Astrocyte (in vitro differentiated cells and primary cell): ENCODE measurements around the gene ENTPD2. TPM values are rescaled to one million over a fixed set of nuclear protein-coding genes. Genes with fewer than 3 reads are reported as not detected.

Source experiments
- DNase-seq: peaks from one replicate; pipeline ENCODE4 v3.0.0-alpha.2; 2010; ENCODE audit warnings: low read depth
- FAIRE-seq: peaks from 2 replicates; lab custom pipeline; 2011; peaks lifted over from hg19 to GRCh38; lab: Jason Lieb, UNC
- H2AFZ ChIP-seq: 2 replicates; pipeline ENCODE4 v1.6.0; 2012; ENCODE audit warnings: low read depth, low read length, inconsistent platforms
- H3K27ac ChIP-seq: 2 replicates; pipeline ENCODE4 v1.5.1; 2011; ENCODE audit warnings: low read depth, low read length, inconsistent platforms
- H3K27me3 ChIP-seq: 2 replicates; pipeline ENCODE4 v1.6.0; 2011; ENCODE audit warnings: low read length, inconsistent platforms; ENCODE audit not compliant: insufficient read depth
- H3K36me3 ChIP-seq: 2 replicates; pipeline ENCODE4 v1.5.1; 2011; ENCODE audit warnings: low read length, inconsistent platforms; ENCODE audit not compliant: insufficient read depth
- H3K4me1 ChIP-seq: 2 replicates; pipeline ENCODE4 v1.5.1; 2011; ENCODE audit warnings: low read length, inconsistent platforms; ENCODE audit not compliant: insufficient read depth
- H3K4me2 ChIP-seq: 2 replicates; pipeline ENCODE4 v1.6.0; 2012; ENCODE audit warnings: low read length, inconsistent platforms
- H3K4me3 ChIP-seq: 2 replicates; pipeline ENCODE4 v1.5.1; 2011; ENCODE audit warnings: low read depth, mild to moderate bottlenecking, low read length, inconsistent platforms; ENCODE audit not compliant: insufficient read depth
- H3K79me2 ChIP-seq: 2 replicates; pipeline ENCODE4 v1.6.0; 2012; ENCODE audit warnings: mild to moderate bottlenecking, low read length, inconsistent platforms; ENCODE audit not compliant: insufficient read depth
- H3K9ac ChIP-seq: 2 replicates; pipeline ENCODE4 v1.6.0; 2012; ENCODE audit warnings: mild to moderate bottlenecking, low read length, inconsistent platforms
- H3K9me3 ChIP-seq: 2 replicates; pipeline ENCODE4 v1.5.1; 2012; ENCODE audit warnings: low read depth, mild to moderate bottlenecking, low read length, inconsistent platforms; ENCODE audit not compliant: insufficient read depth
- H4K20me1 ChIP-seq: 2 replicates; pipeline ENCODE4 v1.6.0; 2012; ENCODE audit warnings: low read length, inconsistent platforms; ENCODE audit not compliant: insufficient read depth
- H3K27ac Mint-ChIP-seq: one replicate; pipeline ENCODE4 v1.8.0; 2021; ENCODE audit warnings: mild to moderate bottlenecking, mixed read lengths; ENCODE audit not compliant: unreplicated experiment
- H3K27me3 Mint-ChIP-seq: one replicate; pipeline ENCODE4 v1.8.0; 2021; ENCODE audit warnings: low read depth, mixed read lengths; ENCODE audit not compliant: unreplicated experiment
- H3K36me3 Mint-ChIP-seq: one replicate; pipeline ENCODE4 v1.8.0; 2021; ENCODE audit warnings: low read depth, mixed read lengths; ENCODE audit not compliant: unreplicated experiment
- H3K4me1 Mint-ChIP-seq: one replicate; pipeline ENCODE4 v1.8.0; 2021; ENCODE audit warnings: low read depth, mixed read lengths; ENCODE audit not compliant: unreplicated experiment
- H3K4me3 Mint-ChIP-seq: one replicate; pipeline ENCODE4 v1.8.0; 2021; ENCODE audit warnings: mild to moderate bottlenecking, moderate library complexity, mixed read lengths; ENCODE audit not compliant: unreplicated experiment
- H3K9me3 Mint-ChIP-seq: one replicate; pipeline ENCODE4 v1.8.0; 2021; ENCODE audit warnings: mild to moderate bottlenecking, mixed read lengths; ENCODE audit not compliant: unreplicated experiment
- CTCF ChIP-seq: IDR thresholded peaks from 2 replicates; pipeline ENCODE4 v1.5.1; 2011; ENCODE audit warnings: low read depth, mild to moderate bottlenecking, inconsistent platforms, low read length, moderate library complexity; ENCODE audit not compliant: insufficient read depth
- EZH2 ChIP-seq: IDR thresholded peaks from 2 replicates; pipeline ENCODE4 v1.6.1; 2012; ENCODE audit warnings: mild to moderate bottlenecking, low read length, inconsistent platforms; ENCODE audit not compliant: insufficient read depth
- total RNA-seq: library from RNA; stranded (reverse); gene quantifications from 2 replicates; pipeline ENCODE4 v1.2.1, GENCODE V29; 2021

Gene ENTPD2
- total RNA-seq, 1 donor from 2014 or later = 0.14 TPM

GRCh38 chr9:137082222-137082924 lies 28.5 kb upstream of the ENTPD2 start:
- H3K9me3 ChIP-seq = no peaks in the 10 kb centered on the region
- H3K9ac ChIP-seq = no peak overlapping the region
- no peaks in the 10 kb centered on the region for H3K27me3 ChIP-seq
- Mint-ChIP-seq H3K27ac (no peak overlapping the region), H3K36me3 (peaks cover 6% of the 10 kb centered on the region), H3K4me1 (peaks cover 18% of the 10 kb centered on the region), H3K4me3 (no peak overlapping the region), H3K9me3 (no peaks in the 10 kb centered on the region), H3K27me3 (peaks cover 12% of the 10 kb centered on the region)
- DNase-seq (no peak), FAIRE-seq (no peak)
- peaks cover 3% of the 10 kb centered on the region for H3K36me3 ChIP-seq
- no peak for TF ChIP-seq EZH2
- no peak for TF ChIP-seq CTCF
- H3K4me1 ChIP-seq = peaks cover 47% of the 10 kb centered on the region
- no peak overlapping the region for H3K4me3 ChIP-seq
- H3K4me2 ChIP-seq = peak overlapping the region; percentile 78
- H3K79me2 ChIP-seq = peaks cover 17% of the 10 kb centered on the region
- H3K27ac ChIP-seq = peak overlapping the region; percentile 78
- no peak overlapping the region for H2AFZ ChIP-seq
- H4K20me1 ChIP-seq = peaks cover 22% of the 10 kb centered on the region

GRCh38 chr9:137080260-137081122 lies 26.6 kb upstream of the ENTPD2 start:
- no peak overlapping the region for H2AFZ ChIP-seq
- Mint-ChIP-seq H3K4me1 (peaks cover 18% of the 10 kb centered on the region), H3K27ac (no peak overlapping the region), H3K27me3 (peaks cover 18% of the 10 kb centered on the region), H3K36me3 (peaks cover 6% of the 10 kb centered on the region), H3K4me3 (no peak overlapping the region), H3K9me3 (no peaks in the 10 kb centered on the region)
- no peak for DNase-seq
- no peak overlapping the region for H3K9ac ChIP-seq
- H3K27ac ChIP-seq = no peak overlapping the region
- H3K4me1 ChIP-seq = peaks cover 38% of the 10 kb centered on the region
- H3K27me3 ChIP-seq = no peaks in the 10 kb centered on the region
- no peaks in the 10 kb centered on the region for H3K9me3 ChIP-seq
- peaks cover 3% of the 10 kb centered on the region for H3K36me3 ChIP-seq
- no peak overlapping the region for H3K4me3 ChIP-seq
- no peak overlapping the region for H3K4me2 ChIP-seq
- H3K79me2 ChIP-seq = peaks cover 8% of the 10 kb centered on the region
- TF ChIP-seq CTCF (no peak), EZH2 (no peak)
- H4K20me1 ChIP-seq = peaks cover 22% of the 10 kb centered on the region
- FAIRE-seq = no peak
